ENCODE results near the gene ZNF124.
"Not testable (repeated sequence)": the region's sequence is repeated elsewhere in the genome, so short reads cannot be mapped to it uniquely, and the experiment has no call there.

ZNF124 gene

GRCh38 chr1:247147781-247148180 is 24.0 kb downstream of the ZNF124 start:
- in situ Hi-C loops (cut with MboI; ENCODE audit: low sequenced_read_pairs, unreplicated experiment) = no loop called here
- no peak for DNase-seq (ENCODE audit: low spot score)
- TF ChIP-seq CTCF (IDR thresholded peaks at IDR 0.05; ENCODE audit: borderline replicate concordance, control extremely low read depth, extremely low read depth, insufficient read depth, missing control alignments) = no peak

- DNase-seq (ENCODE audit: low spot score); in situ Hi-C loops (cut with MboI; ENCODE audit: low sequenced_read_pairs, unreplicated experiment): not testable (repeated sequence)
Observed at GRCh38 chr1:247147120-247147519, 24.7 kb downstream of the ZNF124 start.

GRCh38 chr1:247146671-247147070 is 25.1 kb downstream of the ZNF124 start:
- no peak for DNase-seq (ENCODE audit: low spot score)
- TF ChIP-seq CTCF (IDR thresholded peaks at IDR 0.05; ENCODE audit: borderline replicate concordance, control extremely low read depth, extremely low read depth, insufficient read depth, missing control alignments) = no peak
- in situ Hi-C loops (cut with MboI; ENCODE audit: low sequenced_read_pairs, unreplicated experiment) = no loop called here

GRCh38 chr1:247145279-247145678 is 26.5 kb downstream of the ZNF124 start:
- DNase-seq (ENCODE audit: low spot score) = no peak
- in situ Hi-C loops (cut with MboI; ENCODE audit: low sequenced_read_pairs, unreplicated experiment) = no loop called here
- TF ChIP-seq CTCF (IDR thresholded peaks at IDR 0.05; ENCODE audit: borderline replicate concordance, control extremely low read depth, extremely low read depth, insufficient read depth, missing control alignments) = no peak

GRCh38 chr1:247139557-247139956 is 32.3 kb downstream of the ZNF124 start:
- DNase-seq (ENCODE audit: low spot score); in situ Hi-C loops (cut with MboI; ENCODE audit: low sequenced_read_pairs, unreplicated experiment): not testable (repeated sequence)

GRCh38 chr1:247131236-247131635 is 40.6 kb downstream of the ZNF124 start:
- TF ChIP-seq CTCF (IDR thresholded peaks at IDR 0.05; ENCODE audit: borderline replicate concordance, control extremely low read depth, extremely low read depth, insufficient read depth, missing control alignments) = no peak
- in situ Hi-C loops (cut with MboI; ENCODE audit: low sequenced_read_pairs, unreplicated experiment) = no loop called here

GRCh38 chr1:247127519-247128282 is 44.1 kb downstream of the ZNF124 start:
- DNase-seq (ENCODE audit: low spot score); in situ Hi-C loops (cut with MboI; ENCODE audit: low sequenced_read_pairs, unreplicated experiment): not testable (repeated sequence)

More at GRCh38 chr1:247131236-247131635, 40.6 kb downstream of the ZNF124 start:
- no peak for DNase-seq (ENCODE audit: low spot score)

GRCh38 chr1:247126601-247127000 is 45.2 kb downstream of the ZNF124 start:
- in situ Hi-C loops (cut with MboI; ENCODE audit: low sequenced_read_pairs, unreplicated experiment); DNase-seq (ENCODE audit: low spot score): not testable (repeated sequence)

GRCh38 chr1:247126166-247126565 is 45.7 kb downstream of the ZNF124 start:
- in situ Hi-C loops (cut with MboI; ENCODE audit: low sequenced_read_pairs, unreplicated experiment); DNase-seq (ENCODE audit: low spot score): not testable (repeated sequence)

Measured in GM13976 (cell line).